KBM-7 (cell line): ENCODE results near the gene ZNF747.

Experiments
- DNase-seq: peaks from one replicate; pipeline ENCODE4 v3.0.0-alpha.2; 2015
- in situ Hi-C: fragments of 300-500 bp; cut with MboI; formaldehyde crosslinking; loops from 2 replicates; pipeline ENCODE4 v1.14.3; 2020; ENCODE audit warnings: low sequenced_read_pairs, low pct_unique_long_range_greater_than_20kb, mixed read lengths

The ZNF747 gene

DNA sequence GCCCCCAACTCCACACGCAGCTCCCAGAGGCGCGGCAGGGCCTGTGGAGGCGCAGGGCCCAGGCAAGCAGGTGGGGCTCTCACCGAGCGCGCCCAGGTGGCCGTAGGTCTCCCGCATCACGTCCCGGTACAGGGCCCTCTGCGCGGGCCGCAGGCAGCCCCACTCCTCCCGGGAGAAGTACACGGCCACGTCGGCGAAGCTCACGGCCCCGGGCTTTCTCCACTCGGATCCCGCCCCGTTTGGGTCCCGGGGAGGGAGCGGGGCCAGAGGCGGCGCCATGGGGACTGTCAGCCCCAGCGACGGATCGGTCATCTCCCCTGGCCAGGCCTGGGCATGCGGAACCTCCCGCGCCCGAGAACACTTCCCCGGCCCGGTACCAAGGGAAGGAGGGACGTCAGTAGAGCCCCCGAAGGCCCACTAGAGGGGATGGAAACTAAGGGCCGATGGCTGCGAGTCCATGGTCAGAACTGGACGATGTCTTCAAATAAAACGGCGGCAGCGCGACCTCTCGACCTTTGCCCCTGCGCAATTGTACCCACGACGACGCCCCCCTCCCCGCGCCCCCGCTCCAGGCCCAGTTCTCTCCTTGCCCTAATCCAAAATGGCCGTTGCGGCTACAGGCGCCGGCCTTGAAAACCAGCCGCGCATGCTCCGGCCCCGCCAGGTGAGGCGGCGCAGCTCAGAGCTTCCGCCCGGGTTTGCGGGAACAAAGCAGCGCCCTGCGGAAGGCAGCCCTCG, at the start of gene ZNF747:
TSS of gene ZNF747 (minus strand) at position 491 of the 738 bp plus-strand sequence. CDS start at position 312, 179 bp downstream.
- in situ Hi-C loops: no loop called here
- peak; percentile 87 for DNase-seq

GRCh38 chr16:30582611-30583340, 48.1 kb upstream of the ZNF747 start:
- in situ Hi-C loops: no loop called here
- no peak for DNase-seq

DNA sequence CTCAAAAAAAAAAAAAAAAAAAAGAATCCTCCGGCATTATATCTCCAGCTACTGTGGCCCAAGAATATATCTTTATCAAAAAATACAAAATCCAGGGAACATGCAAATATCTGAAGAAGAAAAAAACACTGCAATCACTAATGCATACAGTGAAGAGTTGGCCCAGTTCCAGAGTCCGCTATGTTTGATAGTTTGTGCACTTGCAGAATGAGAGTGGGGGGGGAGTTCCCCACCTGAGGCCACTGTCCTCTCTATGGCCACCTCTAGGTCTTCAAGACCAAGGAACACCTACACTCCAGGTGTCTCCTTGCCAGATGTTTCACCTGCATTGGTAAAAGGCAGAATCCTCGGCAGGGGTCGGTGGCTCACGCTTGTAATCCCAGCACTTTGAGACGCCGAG, 46.8 kb upstream of the ZNF747 start:
- in situ Hi-C loops: no loop called here
- no peak for DNase-seq

GRCh38 chr16:30574678-30575077, 40.0 kb upstream of the ZNF747 start:
- no peak for DNase-seq
- in situ Hi-C loops: no loop called here

DNA sequence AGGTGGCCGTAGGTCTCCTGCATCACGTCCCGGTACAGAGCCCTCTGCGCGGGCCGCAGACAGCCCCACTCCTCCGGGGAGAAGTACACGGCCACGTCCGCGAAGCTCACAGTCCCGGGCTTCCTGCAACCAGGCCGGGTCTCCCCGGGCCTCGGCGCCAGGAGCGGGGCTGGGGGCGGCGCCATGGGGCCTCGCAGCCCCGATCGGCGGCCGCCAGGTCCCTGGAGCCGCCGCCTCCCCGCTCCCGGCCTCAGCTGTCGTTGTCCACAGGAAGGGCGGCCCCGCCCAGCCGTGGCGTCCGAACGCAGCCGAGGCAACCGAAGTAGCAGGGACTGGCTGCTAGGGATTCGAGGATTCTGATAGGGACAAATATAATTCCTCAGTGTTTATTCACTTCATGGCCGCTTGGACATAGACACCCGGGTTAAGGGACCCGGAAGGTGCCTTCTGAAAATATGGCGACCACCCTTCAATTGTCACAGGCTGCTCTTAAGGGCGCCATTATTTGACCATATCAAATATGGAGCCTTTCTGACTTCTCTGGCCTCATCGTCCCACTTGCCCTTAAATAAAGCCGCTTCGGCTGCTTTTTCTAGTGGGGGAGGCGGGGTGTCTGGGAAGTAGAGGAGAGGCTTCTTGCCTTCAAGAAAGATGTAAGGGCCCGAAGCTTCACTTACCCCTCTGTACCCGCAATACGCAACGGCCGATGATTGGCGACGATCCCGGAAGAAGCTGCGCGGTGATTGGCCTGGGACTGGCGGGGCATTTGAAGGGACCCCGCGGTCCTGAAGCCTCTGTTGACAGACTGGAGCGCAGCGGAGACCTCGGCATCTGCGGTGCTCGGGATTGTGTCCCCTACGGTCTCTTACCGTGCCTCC, 37.0 kb upstream of the ZNF747 start, which contains the start of gene ZNF688:
TSS of gene ZNF688 (minus strand) at position 270 of the 878 bp plus-strand sequence. CDS start at position 185, 85 bp downstream.
- peak; percentile 99 for DNase-seq
- in situ Hi-C loops: no loop called here

GRCh38 chr16:30570636-30571444, 36.2 kb upstream of the ZNF747 start:
- in situ Hi-C loops: no loop called here

DNA sequence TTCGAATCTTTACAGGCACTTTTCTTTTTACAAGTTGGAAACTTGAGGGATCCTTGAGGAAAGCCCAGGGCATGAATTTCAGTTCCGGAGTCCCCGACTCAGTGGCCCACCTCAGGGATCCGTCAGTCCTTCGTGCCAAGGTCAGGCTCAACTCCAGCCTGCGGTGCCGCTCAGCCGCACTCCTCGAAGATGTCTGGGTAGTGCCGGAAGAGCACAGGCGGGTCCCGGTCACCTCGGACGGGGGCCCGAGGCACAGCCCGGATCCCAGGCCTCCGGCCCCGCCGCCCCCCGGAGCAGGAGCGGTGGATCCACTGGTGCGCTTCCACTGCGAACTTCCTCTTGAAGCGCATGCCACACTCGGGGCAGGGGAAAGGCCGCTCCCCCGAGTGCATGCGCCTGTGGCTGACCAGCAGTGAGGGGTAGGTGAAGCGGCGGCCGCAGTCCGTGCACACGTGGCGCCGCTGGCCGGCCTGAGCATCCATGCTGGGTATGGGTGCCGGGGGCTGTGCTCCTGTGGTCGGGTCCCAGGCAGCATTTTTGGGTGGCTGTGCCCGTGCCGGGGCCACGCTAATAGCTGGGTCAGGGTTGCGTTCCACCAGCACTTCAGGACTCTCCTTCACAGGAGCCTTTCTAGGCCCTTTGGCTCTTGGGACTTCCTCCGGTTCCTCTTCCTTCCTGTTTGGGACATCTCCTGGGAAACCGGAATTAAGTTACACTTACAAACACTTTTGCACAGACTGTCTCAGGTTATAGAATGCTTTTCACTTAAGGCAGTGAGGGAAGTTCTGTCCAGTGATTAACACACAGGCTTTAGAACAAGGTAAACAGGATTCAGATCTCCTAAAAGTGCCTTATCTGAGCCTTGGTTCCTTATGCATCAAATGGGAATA, 35.3 kb upstream of the ZNF747 start:
- DNase-seq: no peak

More at GRCh38 chr16:30570636-30571444, 36.2 kb upstream of the ZNF747 start:
- DNase-seq: no peak

DNA sequence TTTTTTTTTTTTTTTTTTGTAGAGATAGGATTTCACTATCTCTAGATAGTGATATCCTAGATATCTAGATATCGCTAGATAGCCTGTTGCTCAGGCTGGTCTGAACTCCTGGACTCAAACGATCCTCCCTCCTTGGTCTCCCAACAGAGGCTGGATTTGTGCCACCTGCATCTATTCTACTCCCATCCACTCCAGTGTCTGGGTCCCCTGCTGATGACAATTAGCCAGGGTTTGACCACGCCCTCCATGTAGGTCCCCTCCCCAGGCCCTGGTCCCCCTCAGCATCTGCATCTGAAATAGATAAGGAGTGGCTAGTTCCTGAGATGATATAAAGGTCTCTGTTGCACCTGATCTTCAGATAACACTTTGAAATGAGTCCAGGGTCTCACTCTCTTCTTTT, 34.6 kb upstream of the ZNF747 start:
- no peak for DNase-seq

More for the DNA sequence above, 35.3 kb upstream of the ZNF747 start:
- in situ Hi-C loops: no loop called here

DNA sequence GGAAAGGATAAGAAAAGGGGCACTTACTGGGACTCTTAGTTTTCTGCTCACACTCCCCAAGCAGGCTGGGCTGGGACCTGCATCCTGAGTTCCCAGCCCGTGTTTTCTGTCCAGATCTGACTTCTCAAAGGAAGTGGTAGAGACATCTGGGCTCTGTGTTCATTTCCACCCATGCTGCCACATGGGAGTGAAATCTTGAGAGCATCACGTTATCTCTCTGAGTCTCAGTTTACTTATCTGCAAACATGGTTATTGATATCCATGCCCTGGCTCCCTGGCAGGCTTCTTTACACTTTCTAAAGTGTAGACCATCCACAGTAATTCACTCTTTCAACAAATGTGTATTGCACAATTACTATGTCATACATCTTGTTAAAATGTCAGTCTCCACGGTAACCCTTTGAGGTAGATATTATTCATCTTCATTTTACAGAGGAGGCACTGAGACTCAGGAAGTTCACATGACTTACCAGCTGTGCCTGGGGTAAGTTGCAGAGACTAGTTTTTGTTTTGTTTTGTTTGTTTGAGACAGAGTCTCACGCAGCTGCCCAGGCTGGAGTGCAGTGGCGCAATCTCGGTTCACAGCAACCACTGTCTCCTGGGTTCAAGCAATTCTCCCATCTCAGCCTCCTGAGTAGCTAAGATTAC, 33.5 kb upstream of the ZNF747 start:
- DNase-seq: peak; percentile 85
- in situ Hi-C loops: no loop called here

More for the DNA sequence above, 34.6 kb upstream of the ZNF747 start:
- in situ Hi-C loops: no loop called here

DNA sequence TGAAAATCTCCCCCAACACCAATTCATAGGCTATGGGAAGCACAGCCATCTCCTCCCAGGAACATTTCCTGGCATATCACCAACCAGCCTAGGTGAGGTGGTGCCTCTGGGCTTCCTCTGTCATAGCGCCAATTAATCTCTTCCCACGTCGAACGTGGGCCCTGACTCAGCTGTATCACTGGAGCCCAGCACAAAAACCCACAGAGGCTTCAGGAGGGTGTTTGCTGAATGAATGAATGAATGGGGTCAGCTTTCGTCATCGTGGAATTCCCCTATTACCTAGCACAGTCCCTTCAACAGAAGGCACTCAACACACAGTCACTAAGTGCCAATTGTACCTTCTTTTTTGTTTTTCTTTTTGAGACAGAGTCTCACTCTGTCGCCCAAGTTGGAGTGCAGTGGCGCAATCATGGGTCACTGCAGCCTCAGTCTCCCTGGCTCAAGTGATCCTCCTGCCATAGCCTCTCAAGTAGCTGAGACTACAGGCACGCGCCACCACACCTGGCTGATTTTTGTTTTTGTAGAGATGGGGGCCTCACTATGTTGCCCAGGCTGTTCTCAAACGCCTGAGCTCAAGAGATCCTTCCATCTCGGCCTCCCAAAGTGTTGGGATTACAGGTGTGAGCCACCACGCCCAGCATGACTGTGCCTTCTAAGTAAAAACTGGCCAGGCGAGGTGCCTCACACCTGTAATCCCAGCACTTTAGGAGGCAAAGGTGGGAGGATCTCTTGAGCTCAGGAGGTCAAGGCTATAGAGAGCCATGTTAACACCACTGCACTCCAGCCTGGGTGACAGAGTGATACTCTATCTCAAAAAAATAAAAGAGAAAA, 32.7 kb upstream of the ZNF747 start:
- in situ Hi-C loops: no loop called here
- no peak for DNase-seq

DNA sequence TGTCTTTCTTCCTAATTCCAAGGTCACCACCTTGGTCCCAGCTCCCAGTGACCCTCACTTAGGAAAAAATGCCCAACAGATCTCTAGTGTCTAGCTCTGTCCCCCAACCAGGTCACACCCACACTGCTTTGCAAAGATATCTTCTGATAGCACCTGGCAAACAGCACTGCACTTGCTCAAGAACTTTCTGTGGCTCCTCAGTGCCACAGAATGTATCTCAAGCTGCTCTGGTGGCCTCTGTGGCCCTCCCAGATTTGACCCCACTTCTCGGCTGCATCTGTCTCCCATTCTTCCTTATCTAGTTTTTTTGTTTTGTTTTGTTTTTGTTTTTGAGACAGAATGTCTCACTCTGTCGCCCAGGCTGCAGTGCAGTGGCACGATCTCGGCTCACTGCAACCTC, 31.9 kb upstream of the ZNF747 start:
- in situ Hi-C loops: no loop called here
- no peak for DNase-seq

GRCh38 chr16:30565984-30566383, 31.3 kb upstream of the ZNF747 start:
- DNase-seq: no peak
- in situ Hi-C loops: no loop called here

DNA sequence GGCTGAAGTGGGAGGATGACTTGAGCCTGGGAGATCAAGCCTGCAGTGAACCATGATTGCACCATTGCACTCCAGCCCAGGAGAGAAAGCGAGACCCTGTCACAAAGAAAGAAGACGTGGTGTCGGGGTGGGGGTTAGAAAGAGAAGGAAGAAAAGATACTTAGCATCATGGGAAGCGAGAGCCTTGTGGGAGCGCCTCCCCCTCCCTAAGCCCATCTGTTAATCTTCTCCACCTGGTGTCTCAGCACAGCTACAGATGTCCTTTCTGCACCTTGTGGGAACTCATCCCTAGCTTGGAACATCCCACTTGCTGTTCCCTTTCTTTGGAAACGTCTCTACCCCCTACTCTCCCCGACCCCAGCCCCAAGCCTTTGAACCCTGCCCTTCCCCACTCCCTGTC, 30.9 kb upstream of the ZNF747 start:
- in situ Hi-C loops: no loop called here
- no peak for DNase-seq

DNA sequence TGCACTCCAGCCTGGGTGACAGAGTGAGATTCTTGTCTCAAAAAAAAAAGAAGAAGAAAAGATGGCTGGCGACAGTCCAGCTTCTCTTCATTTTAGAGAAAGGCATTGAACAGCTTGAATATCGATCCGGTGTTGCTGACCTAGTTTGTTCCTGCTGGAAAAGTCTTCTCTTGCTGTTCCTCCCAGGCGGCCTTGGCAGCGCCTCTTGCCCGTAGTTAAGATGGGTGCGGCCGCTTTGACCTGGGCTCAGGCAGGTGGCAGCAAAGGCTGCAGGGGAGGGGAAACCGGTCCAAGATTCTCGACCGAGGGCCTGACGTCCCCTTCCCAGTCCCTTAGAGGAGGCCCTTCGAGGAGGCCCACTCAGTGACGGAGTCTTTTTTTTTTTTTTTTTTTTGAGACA, 27.4 kb upstream of the ZNF747 start:
- no peak for DNase-seq
- in situ Hi-C loops: no loop called here

- in situ Hi-C loops: no loop called here
- peak; percentile 50 for DNase-seq
These were observed 26.6 kb upstream of the ZNF747 start for GRCh38 chr16:30561089-30561816.

DNA sequence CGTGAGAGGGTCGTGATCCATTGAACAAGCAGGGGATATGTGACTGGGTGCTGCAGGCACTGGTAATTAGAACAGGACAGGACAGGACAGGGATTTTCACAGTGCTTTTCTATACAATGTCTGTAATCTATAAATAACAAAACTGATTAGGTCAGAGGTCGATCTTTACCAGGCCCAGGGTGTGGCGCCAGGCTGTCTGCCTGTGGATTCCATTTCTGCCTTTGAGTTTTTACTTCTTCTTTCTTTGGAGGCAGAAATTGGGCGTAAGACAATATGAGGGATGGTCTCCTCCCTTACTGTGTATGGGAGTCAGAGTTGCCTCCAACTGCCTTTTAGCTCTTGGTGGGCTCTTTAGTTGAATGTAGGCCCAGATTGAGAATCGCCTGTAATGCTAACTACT, 25.0 kb upstream of the ZNF747 start:
- DNase-seq: peak; percentile 45
- in situ Hi-C loops: no loop called here
